ENCODE data around the gene CD8B. TPM values are rescaled to one million over a fixed set of nuclear protein-coding genes. Genes with fewer than 3 reads are reported as not detected.

CD8B gene
- total and polyA plus RNA-seq, 7 donors, result 0.71 to 11.6 (median 1.2) TPM; not detected in 2

GRCh38 chr2:86785456-86785855 is 76.2 kb downstream of the CD8B start:
- Histone ChIP-seq H3K4me1 (peaks cover 0 to 21% (median 18%) of the 10 kb centered on the region in 4 donors), H3K4me3 (no peak overlapping the region), H3K27me3 (peaks cover 12 to 27% (median 16%) of the 10 kb centered on the region in 3 donors), H3K9me3 (no peaks in the 10 kb centered on the region), H3K27ac (no peak overlapping the region), H3K36me3 (no peaks in the 10 kb centered on the region)
- no peak for DNase-seq
- 86 to 93% methylated on average over 9 of the region's 9 CpGs for WGBS, 2 donors
- TF ChIP-seq POLR2AphosphoS5 (IDR thresholded peaks at IDR 0.05) (no peak), POLR2A (IDR thresholded peaks at IDR 0.05) (no peak), CTCF (IDR thresholded peaks at IDR 0.05) (no peak), EP300 (IDR thresholded peaks at IDR 0.05) (no peak)
- intact Hi-C loops (cut with DNase I), result no loop called here

GRCh38 chr2:86783615-86784339 is 77.9 kb downstream of the CD8B start:
- Histone ChIP-seq H3K36me3 (no peaks in the 10 kb centered on the region), H3K4me3 (no peak overlapping the region), H3K4me1 (peaks cover 0 to 4% (median under 1%) of the 10 kb centered on the region in 4 donors), H3K27me3 (peaks cover 0 to 10% (median 1%) of the 10 kb centered on the region in 3 donors), H3K27ac (no peak overlapping the region), H3K9me3 (no peaks in the 10 kb centered on the region)
- intact Hi-C loops (cut with DNase I), result no loop called here
- 41 to 59% methylated on average over 8 of the region's 8 CpGs for WGBS, 2 donors
- TF ChIP-seq POLR2A (IDR thresholded peaks at IDR 0.05) (no peak), CTCF (IDR thresholded peaks at IDR 0.05) (no peak), POLR2AphosphoS5 (IDR thresholded peaks at IDR 0.05) (no peak), EP300 (IDR thresholded peaks at IDR 0.05) (no peak)
- no peak for DNase-seq

GRCh38 chr2:86782748-86783147 is 78.9 kb downstream of the CD8B start:
- Histone ChIP-seq H3K4me1 (no peaks in the 10 kb centered on the region), H3K27me3 (no peaks in the 10 kb centered on the region), H3K9me3 (no peaks in the 10 kb centered on the region), H3K4me3 (no peak overlapping the region), H3K27ac (no peak overlapping the region), H3K36me3 (no peaks in the 10 kb centered on the region)
- 91 to 94% methylated on average over 7 of the region's 7 CpGs for WGBS, 2 donors
- no peak for DNase-seq
- TF ChIP-seq CTCF (IDR thresholded peaks at IDR 0.05), result no peak
- TF ChIP-seq POLR2A (IDR thresholded peaks at IDR 0.05), result no peak
- no peak for TF ChIP-seq POLR2AphosphoS5 (IDR thresholded peaks at IDR 0.05)
- TF ChIP-seq EP300 (IDR thresholded peaks at IDR 0.05), result no peak
- intact Hi-C loops (cut with DNase I), result no loop called here

- TF ChIP-seq POLR2AphosphoS5 (IDR thresholded peaks at IDR 0.05) (no peak), EP300 (IDR thresholded peaks at IDR 0.05) (no peak), CTCF (IDR thresholded peaks at IDR 0.05) (no peak), POLR2A (IDR thresholded peaks at IDR 0.05) (no peak)
- H3K27ac ChIP-seq, result no peak overlapping the region
- no peaks in the 10 kb centered on the region for H3K9me3 ChIP-seq
- no peaks in the 10 kb centered on the region for H3K27me3 ChIP-seq
- H3K4me3 ChIP-seq, result no peak overlapping the region
- no peak for DNase-seq
- H3K36me3 ChIP-seq, result no peaks in the 10 kb centered on the region
- 74 to 78% methylated on average over 9 of the region's 9 CpGs for WGBS, 2 donors
- intact Hi-C loops (cut with DNase I), result no loop called here
- H3K4me1 ChIP-seq, result no peaks in the 10 kb centered on the region
Measured at GRCh38 chr2:86781363-86781762, 80.3 kb downstream of the CD8B start.

Data from sigmoid colon (tissue), 7 donors.